GM12878 (cell line): ENCODE results near the gene HECTD2. TPM values are rescaled to one million over a fixed set of nuclear protein-coding genes. Genes with fewer than 3 reads are reported as not detected.

Source experiments
- ATAC-seq: fragments of 200-7000 bp; cut with Tn5 transposase; 3 replicates; pipeline ENCODE4 v1.9.1; 2020; ENCODE audit warnings: mild to moderate bottlenecking, moderate library complexity
- BruUV-seq: library from RNA; stranded (reverse); fragments of 400-500 nt; replicated peaks from 2 replicates; lab custom pipeline; 2021; lab: Mats Ljungman, UMichigan
- CTCF ChIA-PET: fragments of 300-600 bp; sonication (Branson Sonifier 250); formaldehyde crosslinking; extraction: SDS; loops from one replicate; lab custom pipeline; 2021; ENCODE audit warnings: inconsistent platforms; lab: Yijun Ruan, JAX
- POLR2A ChIA-PET: fragments of 350-600 bp; formaldehyde crosslinking; extraction: SDS; loops from one replicate; lab custom pipeline; 2021; ENCODE audit warnings: inconsistent platforms; lab: Charles Lee
- RAD21 ChIA-PET: fragments of 300-600 bp; sonication (Branson Sonifier 250); formaldehyde crosslinking; loops from one replicate; lab custom pipeline; 2023; ENCODE audit warnings: antibody characterized with exemption; ENCODE audit not compliant: unreplicated experiment; lab: Charles Lee
- SMC1A ChIA-PET: fragments of 300-600 bp; sonication (Branson Sonifier 250); formaldehyde crosslinking; loops from one replicate; lab custom pipeline; 2023; ENCODE audit not compliant: unreplicated experiment, uncharacterized antibody; lab: Charles Lee
- DNase-seq: peaks from one replicate; pipeline ENCODE4 v3.0.0-alpha.2; 2011; ENCODE audit warnings: low read depth, low spot score
- FAIRE-seq: peaks from 3 replicates; lab custom pipeline; 2011; peaks lifted over from hg19 to GRCh38; lab: Jason Lieb, UNC
- H2AFZ ChIP-seq: 2 replicates; pipeline ENCODE4 v1.6.0; 2011; ENCODE audit warnings: low read depth, low read length, control low read depth; ENCODE audit not compliant: control insufficient read depth
- H3K27ac ChIP-seq: 2 replicates; pipeline ENCODE4 v1.5.1; 2011; ENCODE audit warnings: control low read depth; ENCODE audit not compliant: control insufficient read depth, insufficient read depth
- H3K27me3 ChIP-seq, 2 experiments: replicated peaks in 1 of 2; 2 replicates each; pipeline versions ENCODE4 v1.6.0 to v1.6.1; 2011; ENCODE audit warnings: low read length in 1 of 2; ENCODE audit not compliant: control insufficient read depth in 2 of 2, insufficient read depth in 2 of 2
- H3K36me3 ChIP-seq, 2 experiments: 2 replicates each; pipeline ENCODE4 v1.5.1; 2011; ENCODE audit warnings: low read length in 1 of 2; ENCODE audit not compliant: control insufficient read depth in 2 of 2, insufficient read depth in 2 of 2
- H3K4me1 ChIP-seq: 2 replicates; pipeline ENCODE4 v1.6.1; 2011; ENCODE audit warnings: mild to moderate bottlenecking, low read length, moderate library complexity, mixed read lengths; ENCODE audit not compliant: control insufficient read depth, insufficient read depth
- H3K4me2 ChIP-seq: 2 replicates; pipeline ENCODE4 v1.6.0; 2011; ENCODE audit warnings: control low read depth; ENCODE audit not compliant: control insufficient read depth, insufficient read depth
- H3K4me3 ChIP-seq: fragments of 200-600 bp; sonication (generic); 2 replicates; pipeline ENCODE4 v1.5.1; 2016
- H3K79me2 ChIP-seq: 2 replicates; pipeline ENCODE4 v1.6.0; 2011; ENCODE audit warnings: low read length; ENCODE audit not compliant: control insufficient read depth, insufficient read depth
- H3K9ac ChIP-seq: 2 replicates; pipeline ENCODE4 v1.8.0; 2011; ENCODE audit warnings: low read length, control low read depth, mixed read lengths; ENCODE audit not compliant: control insufficient read depth, insufficient read depth
- H3K9me3 ChIP-seq: replicated peaks from 3 replicates; pipeline ENCODE4 v1.5.1; 2011; ENCODE audit warnings: mild to moderate bottlenecking, low read length; ENCODE audit not compliant: control insufficient read depth, insufficient read depth
- H4K20me1 ChIP-seq: 2 replicates; pipeline ENCODE4 v1.6.0; 2011; ENCODE audit not compliant: control insufficient read depth, insufficient read depth
- BHLHE40 ChIP-seq, 2 experiments: fragments of 450-650 bp in 1 of 2; IDR thresholded peaks; 2 replicates each; pipeline ENCODE4 v1.6.1; 2011 to 2017; ENCODE audit warnings: low read depth in 2 of 2, borderline replicate concordance in 1 of 2, improper control_type of control experiment in 1 of 2, low read length in 1 of 2, mild to moderate bottlenecking in 1 of 2
- CEBPB ChIP-seq, 2 experiments: fragments of 150-350 bp in 1 of 2; IDR thresholded peaks; 2 replicates each; pipeline ENCODE4 v1.6.1; 2012 to 2014; ENCODE audit warnings: low read depth in 2 of 2, low read length in 2 of 2, borderline replicate concordance in 1 of 2, inconsistent platforms in 1 of 2
- EP300 ChIP-seq, 2 experiments: fragments of 150-350 bp in 1 of 2; IDR thresholded peaks; 2 replicates each; pipeline ENCODE4 v1.6.1; 2011 to 2012; ENCODE audit warnings: low read depth in 2 of 2, low read length in 2 of 2, borderline replicate concordance in 1 of 2, improper control_type of control experiment in 1 of 2, inconsistent platforms in 1 of 2; ENCODE audit not compliant: control insufficient read depth in 1 of 2
- HDAC6 ChIP-seq: fragments of 200-600 bp; sonication (generic); IDR thresholded peaks from one replicate; pipeline ENCODE4 v1.8.0; 2017; ENCODE audit warnings: antibody characterized with exemption; ENCODE audit not compliant: unreplicated experiment
- NFIC ChIP-seq: IDR thresholded peaks from 2 replicates; pipeline ENCODE4 v1.6.1; 2012; ENCODE audit warnings: low read depth, mild to moderate bottlenecking, inconsistent platforms, low read length, moderate library complexity
- NFYA ChIP-seq: IDR thresholded peaks from 2 replicates; pipeline ENCODE4 v1.6.1; 2011; ENCODE audit warnings: low read depth, mild to moderate bottlenecking, low read length, improper control_type of control experiment, borderline replicate concordance
- NR2F1 ChIP-seq: fragments of 450-650 bp; conservative IDR thresholded peaks from 2 replicates; pipeline ENCODE4 v1.6.1; 2017; ENCODE audit warnings: mild to moderate bottlenecking
- NRF1 ChIP-seq: conservative IDR thresholded peaks from 2 replicates; pipeline ENCODE4 v1.6.1; 2011; ENCODE audit warnings: mild to moderate bottlenecking, low read depth, low read length, improper control_type of control experiment
- RCOR1 ChIP-seq: conservative IDR thresholded peaks from 2 replicates; pipeline ENCODE4 v1.6.1; 2012; ENCODE audit warnings: low read depth, low read length, improper control_type of control experiment
- SIX5 ChIP-seq: IDR thresholded peaks from 2 replicates; pipeline ENCODE4 v1.6.1; 2011; ENCODE audit warnings: mild to moderate bottlenecking, low read depth, low read length, moderate library complexity; ENCODE audit not compliant: severe bottlenecking
- TCF3 ChIP-seq: IDR thresholded peaks from 2 replicates; pipeline ENCODE4 v1.6.1; 2012; ENCODE audit warnings: low read depth, mild to moderate bottlenecking, low read length, borderline replicate concordance; ENCODE audit not compliant: insufficient read depth
- ZZZ3 ChIP-seq: IDR thresholded peaks from 2 replicates; pipeline ENCODE4 v1.6.1; 2011; ENCODE audit warnings: low read depth; ENCODE audit not compliant: control insufficient read depth, insufficient read length
- WGBS: methylation state at CpG from one replicate; pipeline ENCODE4 v1.1.6; 2016; ENCODE audit warnings: low lambda C conversion rate; ENCODE audit not compliant: insufficient replicate concordance, insufficient coverage; ENCODE audit errors: missing lambda C conversion rate; 5-methylcytosine and 5-hydroxymethylcytosine counted together
- in situ Hi-C: fragments of 300-500 bp; cut with MboI; formaldehyde crosslinking; loops from 9 replicates; pipeline ENCODE4 v1.14.3; 2018; ENCODE audit warnings: mixed read lengths
- intact Hi-C: fragments of 100-400 bp; cut with micrococcal nuclease; formaldehyde crosslinking; loops from one replicate; pipeline ENCODE4 v1.14.2; 2022; ENCODE audit not compliant: unreplicated experiment
- polyA plus RNA-seq, 11 experiments: library from polyadenylated mRNA; depleted of rRNA in 4 of 11; unstranded in 6 of 11; stranded (reverse) in 5 of 11; fragments of >200 nt; fragmentation: Nextera tagmentation in 4 of 11; fragmentation: Illumina TruSeq in 1 of 11; extraction: Ambion mirVana in 4 of 11; extraction: Trizol in 1 of 11; gene quantifications; 1 replicate in 1 of 11; 2 replicates in 10 of 11; pipeline versions ENCODE4 v1.2.1 to v1.2.3, GENCODE V29; 2011 to 2016; ENCODE audit warnings: inconsistent platforms in 2 of 11, missing spikeins in 2 of 11, low read depth in 1 of 11
- total RNA-seq, 4 experiments: library from RNA; depleted of rRNA in 3 of 4; stranded (reverse); fragments of >200 nt in 3 of 4; fragmentation: Illumina TruSeq in 1 of 4; extraction: Trizol in 1 of 4; gene quantifications; 2 replicates each; pipeline versions ENCODE4 v1.2.1 to v1.2.3, GENCODE V29; 2013 to 2021
- TF ChIP-seq, protein P1 (sequence below): fragments of 450-650 bp; IDR thresholded peaks from 2 replicates; pipeline ENCODE4 v1.6.1; 2018; ENCODE audit warnings: borderline replicate concordance, mild to moderate bottlenecking; ENCODE audit not compliant: partially characterized antibody
- TF ChIP-seq, protein P2 (sequence below): IDR thresholded peaks from 2 replicates; pipeline ENCODE4 v1.6.1; 2012; ENCODE audit warnings: low read depth, low read length, improper control_type of control experiment

HECTD2 gene
- total and polyA plus RNA-seq, 10 of the 15 experiments (the other 5 are each of a cell fraction or from before 2014, with no cell fraction given), result 0.87 to 3.0 (median 1.7) TPM

DNA sequence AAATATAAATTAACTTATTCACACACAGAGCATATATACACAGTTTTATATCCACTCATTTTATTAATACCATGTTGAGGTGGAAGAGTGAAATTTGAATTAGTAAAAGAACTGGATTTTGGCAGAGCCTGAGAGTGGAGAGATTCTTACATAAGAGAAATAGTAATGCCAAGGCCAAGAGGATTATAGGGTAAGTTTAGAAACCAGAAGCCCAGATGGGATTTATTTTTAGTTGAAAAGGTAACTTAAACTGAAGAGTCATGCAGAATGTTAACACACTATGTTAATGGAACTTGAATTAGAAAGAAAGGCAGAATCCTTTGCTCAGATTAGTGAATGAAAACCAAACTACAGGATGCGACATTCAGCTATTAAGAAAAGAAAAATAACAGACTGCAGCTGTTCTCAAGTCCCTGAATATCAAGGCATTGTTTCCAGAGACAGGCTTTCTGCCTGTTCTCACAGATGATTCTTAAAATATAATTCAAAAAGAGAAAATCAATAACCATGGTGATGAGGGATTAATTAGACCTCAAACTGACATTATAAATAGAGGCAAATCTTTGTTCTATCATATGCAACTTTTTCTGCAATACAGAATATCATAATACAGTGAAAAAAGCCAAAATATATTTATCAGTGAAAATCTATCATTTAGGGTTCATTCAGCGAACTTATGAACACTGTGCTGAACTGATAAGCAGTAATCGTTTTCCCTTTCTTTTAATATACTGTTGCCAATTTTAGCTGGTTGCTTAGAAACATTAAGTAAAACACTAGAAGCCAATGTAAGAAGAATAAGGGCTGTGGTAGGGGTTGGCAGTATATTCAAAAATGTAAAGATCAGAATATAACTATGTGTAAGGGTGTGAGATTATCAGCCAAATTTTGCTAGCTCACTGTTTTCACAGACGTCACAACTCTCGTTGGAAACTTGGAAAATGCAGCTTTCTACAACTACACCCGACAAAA, 34.4 kb downstream of the HECTD2 start:
- 23% methylated on average over 6 of the region's 6 CpGs for WGBS
- Histone ChIP-seq H2AFZ (no peak overlapping the region), H3K27me3 (no peaks in the 10 kb centered on the region), H4K20me1 (no peaks in the 10 kb centered on the region), H3K27ac (no peak overlapping the region), H3K4me1 (no peaks in the 10 kb centered on the region), H3K36me3 (no peaks in the 10 kb centered on the region), H3K79me2 (no peaks in the 10 kb centered on the region), H3K9ac (no peak overlapping the region), H3K9me3 (no peaks in the 10 kb centered on the region), H3K4me3 (no peak overlapping the region), H3K4me2 (no peak overlapping the region)
- CTCF ChIA-PET, result no interaction called here
- DNase-seq (no peak), FAIRE-seq (no peak), ATAC-seq (no peak)
- POLR2A ChIA-PET, result no interaction called here
- TF ChIP-seq TCF3 (no peak), HDAC6 (no peak), SIX5 (no peak), ZZZ3 (no peak), EP300 (IDR thresholded peaks at IDR 0.05; ENCODE audit: borderline replicate concordance in 1 of 2, control insufficient read depth in 1 of 2, low read depth in 2 of 2, low read length in 2 of 2) (no peak), RCOR1 (no peak), NRF1 (no peak), NR2F1 (no peak), CEBPB (IDR thresholded peaks at IDR 0.05; ENCODE audit: borderline replicate concordance in 1 of 2, low read depth in 2 of 2, low read length in 2 of 2) (no peak), BHLHE40 (IDR thresholded peaks at IDR 0.05; ENCODE audit: borderline replicate concordance in 1 of 2, low read depth in 2 of 2, low read length in 1 of 2) (no peak), NFYA (no peak), NFIC (no peak)
- TF ChIP-seq, protein P1, sequence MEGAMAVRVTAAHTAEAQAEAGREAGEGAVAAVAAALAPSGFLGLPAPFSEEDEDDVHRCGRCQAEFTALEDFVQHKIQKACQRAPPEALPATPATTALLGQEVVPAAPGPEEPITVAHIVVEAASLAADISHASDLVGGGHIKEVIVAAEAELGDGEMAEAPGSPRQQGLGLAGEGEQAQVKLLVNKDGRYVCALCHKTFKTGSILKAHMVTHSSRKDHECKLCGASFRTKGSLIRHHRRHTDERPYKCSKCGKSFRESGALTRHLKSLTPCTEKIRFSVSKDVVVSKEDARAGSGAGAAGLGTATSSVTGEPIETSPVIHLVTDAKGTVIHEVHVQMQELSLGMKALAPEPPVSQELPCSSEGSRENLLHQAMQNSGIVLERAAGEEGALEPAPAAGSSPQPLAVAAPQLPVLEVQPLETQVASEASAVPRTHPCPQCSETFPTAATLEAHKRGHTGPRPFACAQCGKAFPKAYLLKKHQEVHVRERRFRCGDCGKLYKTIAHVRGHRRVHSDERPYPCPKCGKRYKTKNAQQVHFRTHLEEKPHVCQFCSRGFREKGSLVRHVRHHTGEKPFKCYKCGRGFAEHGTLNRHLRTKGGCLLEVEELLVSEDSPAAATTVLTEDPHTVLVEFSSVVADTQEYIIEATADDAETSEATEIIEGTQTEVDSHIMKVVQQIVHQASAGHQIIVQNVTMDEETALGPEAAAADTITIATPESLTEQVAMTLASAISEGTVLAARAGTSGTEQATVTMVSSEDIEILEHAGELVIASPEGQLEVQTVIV, result no peak
- TF ChIP-seq, protein P2, sequence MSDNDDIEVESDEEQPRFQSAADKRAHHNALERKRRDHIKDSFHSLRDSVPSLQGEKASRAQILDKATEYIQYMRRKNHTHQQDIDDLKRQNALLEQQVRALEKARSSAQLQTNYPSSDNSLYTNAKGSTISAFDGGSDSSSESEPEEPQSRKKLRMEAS, result no peak
- in situ Hi-C loops (no loop called here), intact Hi-C loops (no loop called here)
- no TSS peak for BruUV-seq
- RAD21 ChIA-PET, result no interaction called here
- SMC1A ChIA-PET, result no interaction called here
